ENCODE data around the gene DNAJA3. TPM values are rescaled to one million over a fixed set of nuclear protein-coding genes. Genes with fewer than 3 reads are reported as not detected.

Gene DNAJA3
- total RNA-seq, 6 experiments from 2014 or later = 36.4 to 110 (median 49.0) TPM

- Histone ChIP-seq H3K27ac (peak overlapping the region in 1 of 3 donors; percentile 82), H3K36me3 (peaks cover 0 to 10% (median 4%) of the 10 kb centered on the region in 4 donors), H3K4me3 (no peak overlapping the region), H3K9me3 (no peaks in the 10 kb centered on the region), H3K27me3 (no peaks in the 10 kb centered on the region), H3K4me1 (peaks cover 0 to 21% (median 10%) of the 10 kb centered on the region in 4 donors)
- intact Hi-C loops (cut with DNase I) = no loop called here
- no peak for TF ChIP-seq POLR2A (IDR thresholded peaks at IDR 0.05)
- no peak for TF ChIP-seq CTCF (IDR thresholded peaks at IDR 0.05)
- DNase-seq = no peak
- 32% methylated on average over 4 of the region's 4 CpGs for WGBS (ENCODE audit: insufficient coverage, low coverage, low lambda C conversion rate, missing lambda C conversion rate)
- ATAC-seq = peak in 1 of 4 donors; percentile 0
Measured at GRCh38 chr16:4472880-4473279, 47.2 kb downstream of the DNAJA3 start.

GRCh38 chr16:4474192-4474961 is 48.7 kb downstream of the DNAJA3 start, which contains the start of gene NMRAL1:
Gene NMRAL1, minus strand, starts transcription at chr16:4474625. Its CDS starts 493 bp downstream, at chr16:4474132.
- peaks cover 0 to 23% (median 10%) of the 10 kb centered on the region in 4 donors for H3K4me1 ChIP-seq
- TF ChIP-seq POLR2A (IDR thresholded peaks at IDR 0.05) = peak; percentile 73
- no peak for TF ChIP-seq CTCF (IDR thresholded peaks at IDR 0.05)
- peak within 1 kb of the TSS; percentile 42 to 82 (median 69) for H3K27ac ChIP-seq
- no peaks in the 10 kb centered on the region for H3K27me3 ChIP-seq
- intact Hi-C loops (cut with DNase I) = no loop called here
- DNase-seq (peak; percentile 89 to 91 (median 91)), ATAC-seq (peak; percentile 49 to 71 (median 66))
- WGBS (ENCODE audit: insufficient coverage, low coverage, low lambda C conversion rate, missing lambda C conversion rate) = 11% methylated on average over 10 of the region's 60 CpGs
- peak within 1 kb of the TSS; percentile 44 to 90 (median 69) for H3K4me3 ChIP-seq
- peaks cover 0 to 5% (median 0%) of the 10 kb centered on the region in 4 donors for H3K36me3 ChIP-seq
- H3K9me3 ChIP-seq = no peaks in the 10 kb centered on the region

- WGBS (ENCODE audit: insufficient coverage, low coverage, low lambda C conversion rate, missing lambda C conversion rate) = 34% methylated on average over 17 of the region's 70 CpGs
- peak; percentile 90 to 96 (median 94) for ATAC-seq
- no peaks in the 10 kb centered on the region for H3K36me3 ChIP-seq
Measured at GRCh38 chr16:4475880-4476788, 50.5 kb downstream of the DNAJA3 start, which contains the start of gene HMOX2. Gene HMOX2, plus strand, starts transcription at chr16:4476398. Its CDS starts 29,127 bp downstream, at chr16:4505525.

More at GRCh38 chr16:4475880-4476788, 50.5 kb downstream of the DNAJA3 start, which contains the start of gene HMOX2:
- no peaks in the 10 kb centered on the region for H3K27me3 ChIP-seq
- H3K9me3 ChIP-seq = no peaks in the 10 kb centered on the region
- peak; percentile 95 to 97 (median 96) for DNase-seq
- peaks cover 0 to 23% (median 10%) of the 10 kb centered on the region in 4 donors for H3K4me1 ChIP-seq
- intact Hi-C loops (cut with DNase I) = no loop called here
- H3K27ac ChIP-seq = peak within 1 kb of the TSS; percentile 73 to 91 (median 81)
- peak within 1 kb of the TSS; percentile 88 to 100 (median 94) for H3K4me3 ChIP-seq
- peak in 3 of 4 donors; percentile 31 to 58 (median 45) for TF ChIP-seq CTCF (IDR thresholded peaks at IDR 0.05)
- peak; percentile 99 for TF ChIP-seq POLR2A (IDR thresholded peaks at IDR 0.05)

All from right lobe of liver (tissue), 6 donors.